UCSD-AML1 (cell line): ENCODE results near the gene RTN1.

Source experiments
- DNase-seq: peaks from one replicate; lab custom pipeline; 2025; ENCODE audit not compliant: unreplicated experiment; lab: John Stamatoyannopoulos, UW

RTN1 gene

DNA sequence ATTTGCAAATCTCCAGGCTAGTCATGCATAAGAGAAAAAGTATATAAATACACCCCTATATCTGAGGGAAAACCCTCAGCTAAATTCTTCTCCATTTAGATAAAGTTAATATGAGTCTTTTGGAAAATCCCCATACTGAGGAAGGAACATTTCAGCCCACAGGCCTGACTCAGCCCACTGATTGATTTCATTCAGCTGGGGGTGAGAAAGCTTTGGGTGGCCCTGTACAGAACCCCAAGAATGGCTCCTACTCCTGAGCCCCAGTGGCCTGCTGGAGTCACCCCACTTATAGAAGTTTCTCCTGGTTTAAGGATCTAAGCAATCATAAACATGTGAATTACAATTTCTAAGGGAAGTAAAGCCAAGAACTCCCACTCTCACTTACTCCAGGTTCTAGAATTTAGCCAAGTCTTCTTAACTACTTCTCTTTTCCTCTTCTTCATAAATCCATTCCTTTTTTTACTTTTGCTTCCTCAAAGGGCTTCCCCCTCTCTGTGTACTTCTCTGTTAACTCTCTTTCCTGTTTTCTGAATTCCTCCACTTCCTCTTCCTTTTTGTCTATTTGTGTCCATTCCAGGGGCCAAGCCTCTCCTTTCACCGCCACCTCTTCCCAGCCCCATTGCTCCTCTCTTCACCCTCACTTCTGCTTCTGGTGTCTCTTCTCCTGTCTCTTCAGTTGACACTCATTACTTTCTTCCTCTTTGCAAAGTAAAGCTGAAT, 21.0 kb downstream of the RTN1 start:
- DNase-seq = no peak

DNA sequence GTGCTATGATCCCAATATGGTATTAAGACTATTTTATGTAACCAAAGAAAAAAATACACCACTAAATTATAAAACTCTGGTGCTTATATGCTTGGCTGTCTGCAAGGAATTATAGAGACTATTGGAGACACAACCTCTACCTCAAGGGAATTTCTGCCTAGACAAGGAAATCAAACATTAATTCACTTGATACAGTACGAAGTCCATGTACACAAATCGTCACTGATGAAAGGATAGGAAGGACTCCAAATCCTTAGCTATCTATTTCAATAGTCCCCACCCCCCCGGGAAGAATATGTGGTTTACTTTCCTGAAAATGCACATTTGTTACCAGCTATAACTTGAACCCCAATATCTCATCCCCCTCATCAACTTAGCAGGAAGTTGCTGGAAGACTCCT, 21.9 kb downstream of the RTN1 start:
- DNase-seq = no peak

DNA sequence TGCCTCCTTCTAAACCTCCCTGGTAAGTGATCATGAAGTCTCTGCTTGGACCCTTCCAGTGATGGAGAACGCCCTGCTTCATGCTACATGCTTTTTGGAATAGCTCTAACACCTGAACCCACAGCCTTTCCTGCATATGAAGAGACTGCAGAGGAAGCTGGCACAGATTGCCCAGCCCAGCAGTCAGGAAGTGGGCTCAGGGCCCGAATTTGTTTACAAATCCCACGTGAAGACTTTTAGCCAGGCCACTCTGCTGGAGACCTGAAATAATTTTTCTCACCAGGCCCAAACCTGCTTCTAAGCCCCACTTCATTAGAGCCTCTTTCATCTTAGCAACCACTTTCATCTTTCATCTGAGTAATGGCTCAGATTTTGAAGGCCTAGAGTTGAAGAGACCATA, 22.9 kb downstream of the RTN1 start:
- no peak for DNase-seq

DNA sequence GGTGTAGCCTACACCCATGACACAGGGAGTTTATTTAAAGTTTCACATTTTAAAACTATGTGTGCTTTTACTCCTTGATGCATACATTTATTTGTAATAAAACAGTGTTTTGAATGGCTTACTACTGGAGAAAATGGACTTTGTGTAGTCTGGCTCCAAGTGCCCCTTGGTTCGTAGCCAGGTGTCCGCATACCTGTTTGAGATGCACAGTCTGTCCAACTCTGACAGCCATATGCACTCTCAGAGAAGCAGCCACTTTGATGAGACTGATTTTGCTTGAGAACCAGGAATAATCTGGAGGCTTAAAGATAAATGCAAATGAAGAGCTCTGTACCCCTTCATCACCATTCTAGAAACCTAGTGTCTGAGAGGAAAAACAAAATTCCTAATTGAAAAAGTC, 24.0 kb downstream of the RTN1 start:
- no peak for DNase-seq

DNA sequence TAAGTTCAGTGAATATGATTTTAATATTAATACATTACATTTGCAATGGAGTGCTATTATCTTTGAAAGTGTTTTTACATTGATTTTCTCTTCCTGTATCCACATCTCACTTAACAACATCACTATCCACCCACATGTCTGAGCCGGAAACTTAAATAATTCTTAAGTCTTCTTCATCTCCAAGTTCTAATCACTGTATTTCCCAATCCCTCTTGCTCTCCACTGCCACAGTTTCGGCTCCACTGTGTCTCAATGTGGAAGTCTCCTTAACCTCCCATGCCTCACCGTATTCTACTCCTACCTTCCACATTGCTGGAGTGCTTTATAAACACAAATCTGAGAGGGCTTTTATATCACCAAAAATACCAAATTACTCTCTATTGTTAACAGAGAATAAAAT, 25.3 kb downstream of the RTN1 start:
- no peak for DNase-seq

DNA sequence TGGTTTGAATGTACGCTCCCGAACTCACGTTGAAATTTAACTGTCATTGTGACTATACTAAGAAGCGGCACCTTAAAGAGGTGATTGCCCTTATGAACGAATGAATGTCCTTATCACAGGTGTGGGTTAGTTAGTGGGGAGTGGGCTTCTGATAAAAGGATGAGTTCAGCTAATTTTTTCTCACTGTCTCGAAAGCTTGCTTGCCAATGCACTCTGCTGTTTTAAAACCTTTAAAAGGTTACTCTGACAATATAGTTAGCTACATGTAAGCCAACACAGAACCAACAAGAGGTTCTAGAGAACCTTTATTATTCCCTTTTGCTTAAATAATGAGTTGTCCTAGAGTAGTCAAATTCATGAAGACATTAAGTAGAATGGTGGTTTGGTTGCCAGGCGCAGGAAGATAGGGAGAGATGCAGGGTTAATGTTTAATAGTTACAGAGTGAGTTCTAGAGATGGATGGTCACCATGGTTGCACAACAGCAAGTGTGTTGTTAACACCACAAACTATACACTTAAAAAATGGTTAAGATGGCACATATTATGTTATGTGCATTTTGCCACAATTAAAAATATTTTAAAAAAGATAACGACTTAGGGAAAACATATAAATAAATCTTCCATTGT, 26.3 kb downstream of the RTN1 start:
- DNase-seq = no peak

DNA sequence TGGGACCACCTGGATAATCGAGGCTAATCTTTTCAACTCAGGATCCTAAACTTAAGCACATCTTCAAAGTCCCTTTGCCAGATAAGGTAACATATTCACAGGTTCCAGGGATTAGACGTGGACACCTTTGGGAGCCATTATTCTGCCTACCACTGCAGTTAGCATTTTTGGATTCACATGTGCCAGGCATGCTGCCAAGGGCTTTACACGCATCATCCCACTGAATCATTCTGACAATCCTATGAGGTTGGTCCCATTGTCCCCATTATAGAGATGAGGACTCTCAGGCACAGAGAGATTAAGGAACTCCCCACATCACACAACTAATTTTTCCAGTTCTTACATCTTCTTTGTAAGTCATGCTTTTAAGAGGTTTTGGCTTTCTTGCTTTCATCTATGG, 34.5 kb downstream of the RTN1 start:
- no peak for DNase-seq

DNA sequence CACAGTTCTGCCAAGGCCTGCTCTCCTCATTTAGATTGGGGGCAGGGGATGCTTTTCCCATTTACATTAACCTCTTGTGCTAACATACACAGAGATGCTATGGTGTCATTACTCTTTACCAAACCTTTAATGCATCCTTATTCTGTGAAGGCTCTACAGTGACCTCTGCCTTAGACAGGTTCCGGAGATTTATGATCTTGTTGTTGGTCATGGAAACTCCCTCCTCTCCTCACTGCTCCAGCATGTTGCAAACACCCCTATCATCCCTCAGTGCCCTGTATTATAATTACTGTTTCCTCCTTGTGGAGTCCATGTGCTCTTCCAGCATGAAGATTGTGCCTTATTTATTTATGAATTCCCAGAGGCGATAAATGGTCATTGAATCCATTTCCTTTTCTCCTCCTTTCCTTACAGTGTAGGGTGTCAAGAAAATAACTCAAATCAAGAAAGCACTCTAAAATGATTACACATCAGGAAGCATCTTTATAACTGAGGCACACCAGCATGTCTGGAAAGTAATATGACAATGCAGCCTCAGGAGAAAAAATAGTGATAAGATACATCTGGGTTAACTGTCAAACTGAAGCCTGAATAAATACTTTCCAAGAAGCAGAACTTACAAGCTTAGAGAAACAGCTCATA, 37.8 kb downstream of the RTN1 start:
- no peak for DNase-seq

DNA sequence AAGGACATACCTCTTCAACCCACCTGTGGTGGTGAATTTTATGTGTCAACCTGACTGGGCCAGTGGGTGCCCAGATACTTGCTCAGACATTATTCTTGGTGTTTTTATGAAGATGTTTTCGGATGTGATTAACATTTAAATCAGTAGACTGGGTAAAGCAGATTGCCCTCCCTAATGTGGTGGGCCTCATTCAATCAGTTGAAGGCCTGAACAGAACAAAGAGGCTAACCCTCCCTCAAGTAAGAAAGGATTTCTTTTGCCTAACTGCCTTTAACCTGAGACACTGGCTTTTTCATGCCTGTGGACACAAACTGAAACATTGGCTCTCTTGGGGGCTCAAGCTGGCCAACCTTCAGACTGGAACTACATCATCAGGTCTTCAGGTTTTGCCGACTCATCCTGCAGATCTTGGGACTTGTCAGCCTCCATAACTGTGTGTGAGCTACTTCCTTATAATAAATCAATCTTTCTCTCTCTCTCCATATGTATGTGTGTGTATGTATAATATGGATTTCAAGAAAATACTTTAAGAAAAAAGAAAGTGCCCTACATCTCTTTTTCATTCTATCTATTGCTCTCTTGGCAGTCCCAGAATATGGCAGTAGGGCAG, 39.4 kb downstream of the RTN1 start:
- no peak for DNase-seq

DNA sequence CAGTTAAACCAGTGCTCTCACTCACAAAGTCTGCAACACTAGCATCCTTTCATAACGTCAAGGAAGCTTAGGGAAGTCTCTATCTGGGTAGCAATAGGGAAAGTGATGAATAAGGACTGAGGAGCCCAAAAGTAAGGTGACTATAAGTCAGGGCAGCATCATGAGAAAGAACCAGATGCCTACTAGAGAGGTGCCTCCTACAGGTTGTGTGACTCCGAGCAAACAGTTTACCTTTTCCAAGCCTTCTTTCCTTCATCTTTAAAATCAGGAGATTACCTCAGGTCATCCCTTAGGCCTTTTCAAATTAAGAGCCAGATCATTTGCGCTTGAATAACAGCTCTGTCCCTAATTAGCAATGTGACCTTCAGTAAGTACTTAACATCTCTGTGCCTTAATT, 40.2 kb downstream of the RTN1 start:
- DNase-seq = no peak

DNA sequence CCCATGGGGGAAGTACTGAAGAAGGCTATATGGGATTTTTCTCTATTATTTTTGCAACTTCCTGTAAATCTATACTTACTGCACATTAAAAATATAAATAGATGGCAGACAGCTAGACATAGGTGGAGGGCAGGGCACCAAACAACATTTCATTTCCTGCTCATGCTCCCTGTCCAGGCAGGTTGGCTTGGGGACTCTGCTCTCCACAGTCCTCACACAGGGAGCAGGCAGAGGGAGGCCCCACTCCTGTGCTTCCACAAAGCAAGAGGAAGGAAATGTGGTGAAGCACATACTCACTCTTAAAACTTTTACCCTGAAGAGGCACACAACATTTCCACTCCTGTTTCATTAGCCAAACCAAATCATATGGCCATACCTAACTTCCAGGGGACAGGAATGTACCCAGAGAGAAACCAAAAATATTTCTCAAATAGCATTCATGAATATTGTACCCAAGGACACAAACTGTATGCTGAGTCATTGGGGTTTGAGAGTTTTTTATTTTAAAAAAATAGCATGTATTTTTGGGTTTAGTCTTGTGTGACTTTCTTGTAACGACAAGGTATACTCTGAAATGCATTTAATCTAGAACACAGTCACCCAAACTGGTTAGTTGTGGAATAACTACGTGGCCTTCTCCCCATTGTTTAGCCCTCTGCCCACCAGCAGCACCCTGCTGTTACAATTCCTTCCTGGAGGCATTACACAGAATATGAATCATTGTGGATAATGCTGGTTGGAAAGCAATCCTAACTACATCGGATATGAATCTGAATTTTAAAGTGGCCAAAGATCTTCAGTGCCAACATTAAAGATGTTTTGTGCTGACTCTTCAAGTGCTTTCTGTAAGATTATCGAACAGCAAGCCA, 40.9 kb downstream of the RTN1 start:
- DNase-seq = peak; percentile 35

DNA sequence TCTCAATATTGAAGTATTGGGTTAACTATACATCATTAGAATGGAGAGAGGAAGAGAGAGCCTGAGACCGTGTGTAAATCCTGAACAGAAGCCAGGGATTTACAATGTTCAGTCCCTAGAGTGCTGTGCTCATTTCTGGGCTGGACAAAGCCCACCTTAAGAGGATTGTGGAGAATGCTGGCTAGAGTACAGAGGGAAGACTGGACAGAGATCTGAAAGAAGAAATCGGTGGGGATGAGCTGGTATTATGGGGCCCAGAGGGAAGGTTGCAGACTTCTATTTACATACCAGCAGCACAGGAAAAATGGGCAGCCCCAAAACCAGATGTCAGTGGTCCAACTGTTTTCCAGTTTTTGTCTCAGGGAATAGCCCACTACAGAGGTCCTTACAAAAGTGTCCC, 42.3 kb downstream of the RTN1 start:
- no peak for DNase-seq

DNA sequence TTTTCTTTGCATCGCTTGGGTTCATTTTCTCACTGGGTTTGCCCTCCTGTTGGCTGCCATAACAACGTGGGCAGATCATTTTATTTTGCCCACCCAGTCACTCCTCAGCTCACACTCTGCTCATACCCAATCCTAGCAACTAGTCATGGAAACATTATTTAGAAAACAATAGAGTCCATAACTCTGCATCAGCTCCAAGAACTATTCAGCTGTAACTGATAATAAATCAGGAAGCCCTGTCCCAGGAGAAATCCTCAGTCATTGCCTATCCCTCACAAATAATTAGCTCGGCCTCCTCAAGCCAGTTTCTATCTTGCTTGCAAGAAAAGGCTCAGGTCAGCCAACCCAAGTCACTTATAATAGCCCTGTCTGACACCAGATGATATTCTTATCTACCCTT, 43.2 kb downstream of the RTN1 start:
- DNase-seq = no peak

DNA sequence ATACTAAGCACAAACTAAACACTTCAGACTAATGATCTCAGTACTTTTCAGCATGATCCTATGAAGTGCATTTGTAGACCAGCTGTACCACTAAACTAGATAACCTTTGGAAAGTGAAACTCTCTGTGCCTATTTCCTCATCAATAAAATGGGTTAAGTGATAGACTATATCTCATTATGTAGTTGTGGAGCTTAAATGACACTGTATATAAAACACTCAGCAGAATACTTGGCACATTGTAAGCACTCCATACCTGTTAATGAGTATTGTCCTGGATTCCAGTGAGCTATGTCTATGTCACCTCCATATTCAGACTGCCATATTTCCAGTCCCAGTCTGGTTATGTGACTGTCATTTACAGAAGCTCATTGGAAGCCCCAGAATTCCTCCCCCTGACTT, 44.4 kb downstream of the RTN1 start:
- no peak for DNase-seq

DNA sequence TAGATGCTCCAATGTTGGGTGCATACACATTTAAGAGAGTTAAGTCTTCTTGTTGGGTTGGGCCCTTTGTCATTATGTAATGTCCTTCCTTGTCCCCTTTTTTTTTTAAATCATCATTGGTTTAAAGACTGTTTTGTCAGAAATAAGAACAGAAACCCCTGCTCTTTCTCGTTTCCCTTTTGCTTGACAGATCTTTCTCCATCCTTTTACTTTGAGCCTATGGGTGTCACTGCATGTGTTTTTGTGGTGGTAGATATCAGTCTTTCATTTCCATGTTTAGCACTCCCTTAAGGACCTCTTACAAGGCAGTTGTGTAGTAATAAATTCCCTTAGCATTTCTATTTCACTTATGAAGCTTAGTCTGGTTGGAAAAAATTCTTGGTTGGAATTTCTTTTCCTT, 47.4 kb downstream of the RTN1 start:
- DNase-seq = no peak

DNA sequence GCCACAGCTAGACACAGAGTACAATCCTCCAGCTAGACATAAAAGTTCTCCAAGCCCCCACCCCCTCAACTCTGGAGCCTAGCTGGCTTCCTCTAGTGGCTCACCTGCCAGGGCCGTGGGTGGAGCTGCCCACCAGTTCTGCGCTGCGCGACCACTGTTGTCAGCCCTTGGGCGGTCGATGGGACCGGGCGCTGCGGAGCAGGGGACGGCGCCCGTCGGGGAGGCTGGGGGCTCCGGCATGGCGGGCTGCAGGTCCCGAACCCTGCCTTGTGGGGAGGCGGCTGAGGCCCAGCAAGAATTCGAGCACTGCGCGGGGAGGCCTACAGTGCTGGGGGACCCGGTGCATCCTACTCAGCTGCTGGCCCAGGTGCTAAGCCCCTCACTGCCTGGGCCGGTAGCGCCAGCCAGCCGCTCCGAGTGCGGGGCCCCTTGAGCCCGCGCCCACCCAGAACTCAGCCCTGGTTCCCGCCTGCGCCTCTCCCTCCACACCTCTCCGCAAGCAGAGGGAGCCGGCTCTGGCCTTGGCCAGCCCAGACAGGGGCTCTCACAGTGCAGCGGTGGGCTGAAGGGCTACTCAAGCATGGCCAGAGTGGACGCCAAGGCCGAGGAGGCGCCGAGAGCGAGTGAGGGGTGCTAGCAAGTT, 51.0 kb downstream of the RTN1 start:
- DNase-seq = no peak

DNA sequence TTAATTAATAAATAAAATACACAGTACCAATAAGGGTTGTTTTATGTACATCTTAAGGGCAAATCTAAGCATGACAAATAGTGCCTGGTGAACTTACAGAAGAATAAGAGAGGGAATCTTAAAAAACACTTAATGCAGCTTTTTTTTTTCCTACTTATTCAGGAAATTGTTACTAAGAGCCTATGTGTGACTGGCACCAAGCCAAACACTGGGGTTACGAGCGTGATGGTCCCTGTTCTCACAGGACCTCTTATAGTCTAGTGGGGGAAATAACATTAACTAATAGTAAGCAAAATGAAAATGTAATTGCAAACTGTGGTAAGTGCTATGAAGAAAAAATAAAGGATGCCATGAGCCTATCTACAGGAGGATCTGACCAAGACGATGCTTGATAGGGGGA, 53.6 kb downstream of the RTN1 start:
- no peak for DNase-seq

DNA sequence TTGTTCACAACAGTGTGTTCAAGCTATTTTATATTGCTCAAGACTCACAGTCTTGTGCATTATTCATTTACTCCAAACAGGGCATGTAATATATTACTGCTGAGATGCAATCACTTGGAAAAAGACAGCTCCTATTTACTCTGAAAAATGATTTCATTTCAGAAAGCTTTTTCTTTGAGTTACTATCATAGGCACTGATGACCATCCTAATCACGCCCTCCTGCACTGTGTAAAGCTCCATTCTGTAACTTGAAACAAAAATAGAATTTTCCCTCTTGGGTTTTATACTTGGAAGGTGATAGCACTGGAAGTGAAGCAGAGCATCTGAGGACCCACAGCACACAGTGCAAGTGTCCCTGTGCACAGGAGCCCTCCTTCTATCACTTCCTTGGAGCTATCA, 55.6 kb downstream of the RTN1 start:
- DNase-seq = no peak

DNA sequence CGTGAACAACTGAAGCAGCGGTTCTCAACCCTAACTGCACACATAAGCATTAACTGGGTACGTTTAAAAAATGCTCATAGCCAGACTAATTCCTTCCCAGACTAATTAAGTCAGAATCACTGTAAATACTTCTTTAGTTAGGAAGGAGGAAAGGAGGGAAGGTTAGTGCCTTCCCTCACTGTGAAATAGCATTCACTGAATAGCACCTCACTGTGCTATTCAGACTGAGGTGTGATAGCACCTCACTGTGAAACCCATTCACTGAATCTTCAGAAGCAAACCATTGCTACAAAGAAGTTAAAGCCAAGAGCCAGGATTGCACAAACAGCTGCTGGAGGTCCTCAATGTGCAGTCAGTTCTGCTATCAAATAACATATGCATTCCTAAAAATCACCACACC, 58.8 kb downstream of the RTN1 start:
- no peak for DNase-seq

DNA sequence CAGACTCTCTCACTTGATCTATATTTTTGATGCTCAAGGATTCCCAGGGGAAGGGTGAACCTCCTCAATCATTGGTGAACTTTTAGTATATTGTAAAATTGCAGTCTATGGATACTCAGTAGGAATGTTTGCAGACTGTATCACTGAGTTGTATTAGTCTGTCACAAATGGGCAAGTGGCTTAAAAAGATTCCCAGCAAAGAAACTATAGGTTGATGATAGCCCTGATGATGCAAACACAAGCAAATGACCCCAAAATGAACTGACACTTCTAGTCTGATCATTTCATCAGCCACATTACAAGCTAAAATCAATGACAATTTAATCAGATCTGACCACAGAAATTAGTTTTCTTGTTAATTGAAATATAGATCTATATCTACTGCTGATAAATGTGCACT, 59.5 kb downstream of the RTN1 start:
- DNase-seq = no peak

DNA sequence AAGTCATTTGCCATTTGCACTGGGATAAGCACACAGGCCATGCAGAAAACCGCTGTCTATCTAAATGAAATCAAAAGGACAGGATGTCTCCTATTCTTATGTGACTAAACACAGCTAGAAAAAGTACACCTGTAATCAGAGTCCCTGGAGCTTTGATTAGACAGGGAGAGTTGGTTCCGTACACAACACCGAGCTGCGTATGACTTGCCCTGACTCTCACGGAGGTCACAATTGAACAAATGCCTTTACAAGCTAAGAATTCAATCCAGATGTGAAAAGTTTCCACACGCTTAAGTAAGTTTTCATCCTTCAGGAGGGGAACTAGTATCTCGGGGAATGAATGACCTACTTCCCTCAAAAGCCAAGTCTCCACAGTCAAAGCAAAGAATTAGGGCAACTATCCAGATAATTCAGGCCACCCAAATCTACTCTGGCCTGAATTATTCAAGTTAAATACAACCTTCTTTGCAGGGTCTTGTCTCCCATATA, 67.5 kb downstream of the RTN1 start:
- DNase-seq = no peak
